Nephron (organoid): ENCODE data around the gene LGALS3BP.

Experiments
- H3K27ac Mint-ChIP-seq, 3 experiments: 2 replicates each; pipeline ENCODE4 v1.8.0; 2020; ENCODE audit warnings: mixed read lengths in 3 of 3, mild to moderate bottlenecking in 2 of 3, moderate library complexity in 1 of 3
- H3K27me3 Mint-ChIP-seq: 2 replicates; pipeline ENCODE4 v1.8.0; 2021; ENCODE audit warnings: low read depth, mild to moderate bottlenecking, moderate library complexity, mixed read lengths
- H3K36me3 Mint-ChIP-seq: 2 replicates; pipeline ENCODE4 v1.8.0; 2020; ENCODE audit warnings: low read depth, mixed read lengths
- H3K4me1 Mint-ChIP-seq: 2 replicates; pipeline ENCODE4 v1.8.0; 2020; ENCODE audit warnings: mixed read lengths
- H3K4me3 Mint-ChIP-seq, 3 experiments: 2 replicates each; pipeline ENCODE4 v1.8.0; 2020; ENCODE audit warnings: mild to moderate bottlenecking in 3 of 3, mixed read lengths in 3 of 3, moderate library complexity in 2 of 3
- H3K9me3 Mint-ChIP-seq: 2 replicates; pipeline ENCODE4 v1.8.0; 2020; ENCODE audit warnings: mixed read lengths
- TF ChIP-seq, protein P1 (sequence below), 3 experiments: fragments of 200-600 bp; sonication (generic); IDR thresholded peaks; one replicate each; pipeline ENCODE4 v1.5.0; 2021; ENCODE audit warnings: antibody characterized with exemption in 3 of 3; ENCODE audit not compliant: unreplicated experiment in 3 of 3

The LGALS3BP gene

DNA sequence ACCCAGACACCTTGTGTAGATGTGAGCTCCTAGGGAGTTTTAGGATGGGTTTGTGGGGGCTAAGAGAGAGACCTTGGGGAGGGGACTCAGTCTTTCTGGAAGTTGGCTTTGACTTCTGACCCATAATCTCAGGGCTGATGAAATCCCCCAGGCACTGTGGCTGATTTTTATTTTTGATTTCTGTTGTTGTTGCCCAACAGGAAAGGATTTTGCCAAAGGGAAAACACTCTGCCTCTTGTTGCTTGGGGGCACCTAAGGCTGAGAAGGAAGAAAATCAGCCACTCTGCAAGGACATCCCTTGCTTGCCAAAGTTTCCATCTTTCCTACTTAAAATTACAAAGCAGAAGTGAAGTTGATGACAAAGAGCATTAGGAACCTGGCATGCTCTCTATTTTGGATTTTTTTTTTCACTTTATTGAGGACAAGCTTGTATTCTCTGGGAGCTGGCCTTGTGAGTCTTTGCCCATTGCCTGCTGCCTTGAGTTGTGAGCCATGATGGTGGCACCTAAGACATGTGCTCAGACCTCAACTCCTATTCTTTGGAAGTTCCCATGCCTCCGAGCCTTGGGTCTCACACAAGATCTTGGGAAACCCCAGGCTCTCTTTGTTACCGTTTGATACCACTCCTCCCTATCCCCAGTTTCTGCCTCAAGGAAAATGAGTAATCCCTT, 41.0 kb upstream of the LGALS3BP start:
- Mint-ChIP-seq H3K9me3 (peaks cover 7% of the 10 kb centered on the region), H3K4me3 (no peak overlapping the region), H3K27me3 (peaks cover 64% of the 10 kb centered on the region), H3K27ac (no peak overlapping the region), H3K36me3 (no peaks in the 10 kb centered on the region), H3K4me1 (peaks cover 9% of the 10 kb centered on the region)
- TF ChIP-seq, protein P1, sequence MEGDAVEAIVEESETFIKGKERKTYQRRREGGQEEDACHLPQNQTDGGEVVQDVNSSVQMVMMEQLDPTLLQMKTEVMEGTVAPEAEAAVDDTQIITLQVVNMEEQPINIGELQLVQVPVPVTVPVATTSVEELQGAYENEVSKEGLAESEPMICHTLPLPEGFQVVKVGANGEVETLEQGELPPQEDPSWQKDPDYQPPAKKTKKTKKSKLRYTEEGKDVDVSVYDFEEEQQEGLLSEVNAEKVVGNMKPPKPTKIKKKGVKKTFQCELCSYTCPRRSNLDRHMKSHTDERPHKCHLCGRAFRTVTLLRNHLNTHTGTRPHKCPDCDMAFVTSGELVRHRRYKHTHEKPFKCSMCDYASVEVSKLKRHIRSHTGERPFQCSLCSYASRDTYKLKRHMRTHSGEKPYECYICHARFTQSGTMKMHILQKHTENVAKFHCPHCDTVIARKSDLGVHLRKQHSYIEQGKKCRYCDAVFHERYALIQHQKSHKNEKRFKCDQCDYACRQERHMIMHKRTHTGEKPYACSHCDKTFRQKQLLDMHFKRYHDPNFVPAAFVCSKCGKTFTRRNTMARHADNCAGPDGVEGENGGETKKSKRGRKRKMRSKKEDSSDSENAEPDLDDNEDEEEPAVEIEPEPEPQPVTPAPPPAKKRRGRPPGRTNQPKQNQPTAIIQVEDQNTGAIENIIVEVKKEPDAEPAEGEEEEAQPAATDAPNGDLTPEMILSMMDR (IDR thresholded peaks at IDR 0.05; ENCODE audit: unreplicated experiment in 3 of 3), result no peak

DNA sequence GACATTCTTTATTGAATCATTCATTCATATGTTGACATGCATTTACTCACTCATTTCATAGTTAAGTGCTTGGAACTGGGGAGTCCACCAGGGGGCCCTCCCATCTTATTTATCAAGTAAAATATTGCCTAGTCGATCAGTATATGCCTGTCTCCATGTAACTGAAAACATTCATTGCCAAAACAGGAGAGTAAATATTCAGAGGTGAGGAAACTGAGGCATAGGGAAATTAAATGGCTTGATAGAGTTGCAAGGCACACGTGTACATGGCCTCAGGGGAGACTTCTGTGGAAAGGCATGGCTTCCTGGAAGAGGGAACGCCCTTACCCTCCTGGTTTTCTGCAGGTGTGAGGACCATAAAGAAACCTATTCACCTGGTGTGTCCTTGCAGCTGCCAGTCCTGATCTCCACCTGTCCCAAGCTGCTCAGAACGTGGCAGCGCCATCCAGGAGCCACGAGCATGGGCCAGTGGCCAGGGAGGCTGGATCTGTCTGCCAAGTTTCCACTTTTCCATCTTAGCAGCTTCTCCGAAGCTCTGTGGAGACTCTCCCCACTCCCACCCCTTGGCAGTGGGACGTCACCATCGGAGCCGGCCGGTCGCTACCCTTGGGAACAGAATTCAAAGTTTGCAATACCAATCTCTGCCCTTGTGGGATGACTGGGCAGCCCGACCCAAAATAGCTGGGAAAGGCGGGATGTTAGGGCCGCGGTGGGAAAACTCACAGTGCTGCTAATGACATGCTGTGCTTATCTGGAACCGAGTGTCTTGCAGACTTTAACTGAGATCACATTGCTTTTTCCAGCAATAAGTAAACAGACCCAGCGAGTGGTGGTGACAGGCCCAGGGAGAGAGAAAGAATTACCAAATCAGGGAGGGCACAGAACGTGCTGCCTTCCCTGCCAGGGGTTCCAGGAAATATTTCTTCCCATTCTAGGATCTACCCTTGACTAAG, 40.2 kb upstream of the LGALS3BP start:
- H3K4me1 Mint-ChIP-seq, result peaks cover 4% of the 10 kb centered on the region
- no peaks in the 10 kb centered on the region for H3K36me3 Mint-ChIP-seq
- H3K9me3 Mint-ChIP-seq, result peaks cover 9% of the 10 kb centered on the region
- H3K27me3 Mint-ChIP-seq, result peaks cover 56% of the 10 kb centered on the region
- no peak overlapping the region for H3K27ac Mint-ChIP-seq
- H3K4me3 Mint-ChIP-seq, result peak overlapping the region in 1 of 3 experiments; percentile 14
- TF ChIP-seq, protein P1 (IDR thresholded peaks at IDR 0.05; ENCODE audit: unreplicated experiment in 3 of 3), result peak; percentile 46 to 51 (median 47)

DNA sequence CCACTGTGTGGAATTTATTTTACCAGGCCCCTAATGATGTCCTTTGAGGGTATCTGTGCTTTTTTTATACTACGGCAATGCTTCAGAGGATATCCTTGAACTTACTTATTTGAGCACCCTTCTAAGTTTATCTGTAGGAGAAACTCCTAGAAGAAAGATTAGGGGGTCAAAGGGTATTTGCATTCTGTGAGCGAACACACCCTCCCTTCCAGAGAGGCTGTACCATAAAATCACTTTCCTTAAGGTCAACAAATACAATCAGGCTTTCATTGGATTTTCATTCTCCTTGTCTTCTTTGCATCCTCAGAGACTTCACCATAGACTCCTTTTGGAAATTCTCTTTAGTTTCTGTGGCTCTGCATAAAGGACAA, 39.5 kb upstream of the LGALS3BP start:
- Mint-ChIP-seq H3K4me1 (peaks cover 4% of the 10 kb centered on the region), H3K9me3 (peaks cover 9% of the 10 kb centered on the region), H3K27me3 (peaks cover 50% of the 10 kb centered on the region), H3K36me3 (no peaks in the 10 kb centered on the region), H3K4me3 (no peak overlapping the region), H3K27ac (no peak overlapping the region)
- TF ChIP-seq, protein P1 (IDR thresholded peaks at IDR 0.05; ENCODE audit: unreplicated experiment in 3 of 3), result no peak

DNA sequence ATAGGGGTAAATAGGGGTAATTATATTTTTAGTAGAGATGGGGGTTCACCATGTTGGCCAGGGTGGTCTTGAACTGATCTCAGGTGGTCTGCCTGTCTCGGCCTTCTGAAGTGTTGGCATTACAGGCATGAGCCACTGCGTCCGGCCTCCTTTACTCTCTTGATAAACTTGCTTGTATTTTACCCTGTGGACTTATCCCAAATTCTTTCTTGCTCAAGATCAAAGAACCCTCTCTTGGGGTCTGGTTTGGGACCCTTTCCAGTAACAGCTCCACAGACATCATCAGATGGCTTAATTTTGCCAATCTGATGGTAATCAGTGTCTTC, 38.6 kb upstream of the LGALS3BP start:
- H3K4me3 Mint-ChIP-seq, result no peak overlapping the region
- peaks cover 40% of the 10 kb centered on the region for H3K27me3 Mint-ChIP-seq
- no peaks in the 10 kb centered on the region for H3K36me3 Mint-ChIP-seq
- peaks cover 1% of the 10 kb centered on the region for H3K4me1 Mint-ChIP-seq
- H3K9me3 Mint-ChIP-seq, result peaks cover 14% of the 10 kb centered on the region
- TF ChIP-seq, protein P1 (IDR thresholded peaks at IDR 0.05; ENCODE audit: unreplicated experiment in 3 of 3), result no peak
- H3K27ac Mint-ChIP-seq, result no peak overlapping the region

DNA sequence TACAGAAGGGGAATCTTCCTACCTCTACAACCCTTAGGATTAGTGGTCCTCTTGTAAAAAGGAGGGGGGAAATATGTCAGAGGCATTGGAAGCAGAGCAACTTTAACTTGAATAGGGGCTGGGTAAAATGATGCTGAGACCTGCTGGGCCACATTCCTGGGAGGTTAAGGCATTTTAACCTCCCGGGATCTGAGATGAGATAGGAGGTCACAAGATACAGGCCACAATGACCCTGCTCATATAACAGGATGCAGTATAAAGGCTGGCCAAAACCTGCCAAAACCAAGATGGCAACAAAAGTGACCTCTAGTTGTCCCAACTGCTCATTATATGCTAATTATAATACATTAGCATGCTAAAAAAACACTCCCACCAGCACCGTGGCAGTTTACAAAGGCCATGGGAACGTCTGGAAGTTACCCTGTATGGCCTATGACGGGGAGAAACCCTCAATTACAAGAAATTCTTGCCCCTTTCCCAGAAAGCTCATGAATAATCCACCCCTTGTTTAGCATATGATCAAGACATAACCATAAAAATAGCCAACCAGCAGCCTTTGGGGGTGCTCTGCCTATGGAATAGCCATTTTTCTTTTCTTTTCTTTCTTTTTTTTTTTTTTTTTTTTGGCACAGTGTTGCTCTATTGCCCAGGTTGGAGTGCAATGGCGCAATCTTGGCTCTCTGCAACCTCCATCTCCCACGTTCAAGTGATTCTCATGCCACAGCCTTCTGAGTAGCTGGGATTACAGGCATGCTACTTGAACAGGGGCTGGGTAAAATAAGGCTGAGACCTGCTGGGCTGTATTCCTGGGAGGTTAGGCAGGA, 38.0 kb upstream of the LGALS3BP start:
- Mint-ChIP-seq H3K9me3 (peaks cover 19% of the 10 kb centered on the region), H3K36me3 (no peaks in the 10 kb centered on the region), H3K4me3 (no peak overlapping the region), H3K27me3 (peaks cover 35% of the 10 kb centered on the region), H3K4me1 (no peaks in the 10 kb centered on the region), H3K27ac (no peak overlapping the region)
- TF ChIP-seq, protein P1 (IDR thresholded peaks at IDR 0.05; ENCODE audit: unreplicated experiment in 3 of 3), result no peak
